Measurements from ENCODE around the gene TELO2.

TELO2 gene

GRCh38 chr16:1497014-1497598 is 3.9 kb downstream of the TELO2 start:
- H3K27ac ChIP-seq, result no peak overlapping the region
- TF ChIP-seq CTCF (IDR thresholded peaks at IDR 0.05) (no peak), ZFX (IDR thresholded peaks at IDR 0.05; ENCODE audit: borderline replicate concordance) (no peak)

- TF ChIP-seq CTCF (IDR thresholded peaks at IDR 0.05) (no peak), ZFX (IDR thresholded peaks at IDR 0.05; ENCODE audit: borderline replicate concordance) (no peak)
- no peak overlapping the region for H3K27ac ChIP-seq
These were observed 5.9 kb downstream of the TELO2 start for GRCh38 chr16:1498899-1499676.

GRCh38 chr16:1499756-1500464 is 6.8 kb downstream of the TELO2 start:
- no peak overlapping the region for H3K27ac ChIP-seq
- TF ChIP-seq ZFX (IDR thresholded peaks at IDR 0.05; ENCODE audit: borderline replicate concordance), result no peak
- no peak for TF ChIP-seq CTCF (IDR thresholded peaks at IDR 0.05)

- no peak for TF ChIP-seq ZFX (IDR thresholded peaks at IDR 0.05; ENCODE audit: borderline replicate concordance)
- no peak for TF ChIP-seq CTCF (IDR thresholded peaks at IDR 0.05)
- no peak overlapping the region for H3K27ac ChIP-seq
These were observed 7.4 kb downstream of the TELO2 start for GRCh38 chr16:1500465-1501150.

- no peak overlapping the region for H3K27ac ChIP-seq
- no peak for TF ChIP-seq ZFX (IDR thresholded peaks at IDR 0.05; ENCODE audit: borderline replicate concordance)
- no peak for TF ChIP-seq CTCF (IDR thresholded peaks at IDR 0.05)
These were observed 8.5 kb downstream of the TELO2 start for GRCh38 chr16:1501630-1502029.

- no peak overlapping the region for H3K27ac ChIP-seq
- TF ChIP-seq CTCF (IDR thresholded peaks at IDR 0.05) (no peak), ZFX (IDR thresholded peaks at IDR 0.05; ENCODE audit: borderline replicate concordance) (no peak)
These were observed 9.2 kb downstream of the TELO2 start for GRCh38 chr16:1502092-1503004.
